DMS153 treated with DMSO at 0.1 percent for 48 hours (cell line): ENCODE measurements around the gene CLCA4.
"Not testable (repeated sequence)": the region's sequence is repeated elsewhere in the genome, so short reads cannot be mapped to it uniquely, and the experiment has no call there.

Source experiments
- DNase-seq: peaks from one replicate; lab custom pipeline; 2025; ENCODE audit not compliant: unreplicated experiment; lab: John Stamatoyannopoulos, UW

The CLCA4 gene

DNA sequence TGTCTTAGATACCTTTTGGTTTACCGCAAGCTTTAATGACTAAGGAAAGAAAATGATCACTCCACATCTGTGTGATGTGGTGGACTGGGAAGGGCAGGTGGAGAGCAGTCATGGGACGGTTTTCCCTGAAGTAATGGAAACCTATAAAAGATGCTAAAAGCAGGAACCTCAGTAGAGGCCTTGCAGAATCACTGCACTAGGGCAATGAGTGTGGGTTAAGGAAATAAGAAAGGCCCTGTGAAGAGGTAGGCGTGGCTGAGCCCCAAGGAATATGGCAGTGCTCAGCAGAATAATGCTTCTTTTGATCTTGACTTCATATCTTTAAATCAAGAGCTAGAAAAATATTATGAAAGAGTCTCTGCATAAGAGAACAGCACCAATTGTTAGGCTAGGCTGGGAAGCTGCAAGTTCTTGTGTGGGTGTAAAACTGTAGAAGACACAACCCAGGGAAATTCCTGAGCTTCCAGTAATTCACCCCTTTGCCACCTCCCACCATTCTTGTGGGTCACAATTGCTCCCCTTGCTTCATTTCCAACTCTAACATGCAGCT lies 49.9 kb downstream of the CLCA4 start:
- DNase-seq = no peak

GRCh38 chr1:86606080-86606479 lies 59.2 kb downstream of the CLCA4 start:
- not testable (repeated sequence) for DNase-seq

GRCh38 chr1:86616433-86616832 lies 69.6 kb downstream of the CLCA4 start:
- DNase-seq = no peak

DNA sequence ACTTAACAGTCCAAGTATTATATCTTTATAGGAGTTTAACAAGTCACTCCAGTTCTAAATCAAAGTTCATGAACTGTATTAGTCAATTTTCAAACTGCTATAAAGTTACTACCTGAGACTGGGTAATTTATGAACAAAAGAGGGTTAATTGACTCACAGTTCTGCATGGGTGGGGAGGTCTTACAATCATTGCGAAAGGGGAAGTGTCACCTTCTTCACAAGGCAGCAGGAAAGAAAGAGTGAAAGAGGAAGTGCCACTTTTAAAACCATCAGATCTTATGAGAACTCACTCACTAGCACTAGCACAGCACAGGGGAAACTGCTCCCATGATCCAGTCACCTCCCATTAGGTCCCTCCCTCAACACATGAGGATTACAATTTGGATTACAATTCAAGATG lies 70.0 kb downstream of the CLCA4 start:
- no peak for DNase-seq

- DNase-seq = no peak
Observed at GRCh38 chr1:86618358-86618757, 71.5 kb downstream of the CLCA4 start.

- no peak for DNase-seq
Observed at GRCh38 chr1:86619313-86619712, 72.4 kb downstream of the CLCA4 start.

GRCh38 chr1:86621286-86621685 lies 74.4 kb downstream of the CLCA4 start:
- no peak for DNase-seq
